NCI-H2227 treated with DMSO at 0.1 percent for 48 hours (cell line): ENCODE measurements around the gene NPPC.

Source experiments
- DNase-seq: peaks from one replicate; lab custom pipeline; 2025; lab: John Stamatoyannopoulos, UW

Gene NPPC

GRCh38 chr2:231935207-231935524 lies 9.0 kb upstream of the NPPC start:
- no peak for DNase-seq

DNA sequence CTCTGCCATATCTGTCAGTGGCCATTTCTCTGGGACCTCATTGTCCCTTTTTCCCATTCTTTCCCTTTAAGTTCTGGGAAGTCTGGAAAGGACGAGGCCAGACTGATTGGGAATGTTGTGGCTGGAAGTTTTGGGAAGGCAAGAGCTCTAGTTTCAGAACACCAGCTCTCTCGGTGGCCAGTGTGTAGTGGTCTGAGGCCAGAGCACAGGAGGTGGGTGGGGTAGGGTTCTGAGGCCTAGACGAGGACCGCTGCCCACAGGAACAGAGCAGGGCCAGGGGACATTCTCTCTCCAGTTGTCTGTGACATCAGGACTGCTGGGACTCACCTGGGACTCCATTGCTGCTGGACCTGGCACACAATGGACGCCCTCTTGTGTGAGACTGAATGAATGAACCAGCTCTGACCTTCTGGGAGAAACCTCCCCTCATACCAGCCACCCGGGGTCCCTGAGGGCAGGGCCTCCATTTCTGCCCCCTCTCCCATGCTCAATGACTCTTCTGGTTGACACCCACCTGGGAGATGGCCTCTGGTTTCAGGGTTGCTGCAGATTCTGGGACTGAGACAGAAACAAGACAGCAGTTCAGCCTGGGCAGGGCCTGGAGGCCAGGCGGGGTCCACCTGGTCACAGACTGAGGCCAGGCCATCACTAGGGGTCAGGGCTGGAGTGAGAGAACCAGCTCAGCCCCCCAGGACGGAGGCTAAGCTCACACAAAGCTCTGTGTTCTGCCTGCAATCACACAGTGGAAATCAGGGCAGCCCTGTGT lies 8.4 kb upstream of the NPPC start:
- DNase-seq, result no peak

GRCh38 chr2:231933916-231934401 lies 7.8 kb upstream of the NPPC start:
- DNase-seq, result no peak

DNA sequence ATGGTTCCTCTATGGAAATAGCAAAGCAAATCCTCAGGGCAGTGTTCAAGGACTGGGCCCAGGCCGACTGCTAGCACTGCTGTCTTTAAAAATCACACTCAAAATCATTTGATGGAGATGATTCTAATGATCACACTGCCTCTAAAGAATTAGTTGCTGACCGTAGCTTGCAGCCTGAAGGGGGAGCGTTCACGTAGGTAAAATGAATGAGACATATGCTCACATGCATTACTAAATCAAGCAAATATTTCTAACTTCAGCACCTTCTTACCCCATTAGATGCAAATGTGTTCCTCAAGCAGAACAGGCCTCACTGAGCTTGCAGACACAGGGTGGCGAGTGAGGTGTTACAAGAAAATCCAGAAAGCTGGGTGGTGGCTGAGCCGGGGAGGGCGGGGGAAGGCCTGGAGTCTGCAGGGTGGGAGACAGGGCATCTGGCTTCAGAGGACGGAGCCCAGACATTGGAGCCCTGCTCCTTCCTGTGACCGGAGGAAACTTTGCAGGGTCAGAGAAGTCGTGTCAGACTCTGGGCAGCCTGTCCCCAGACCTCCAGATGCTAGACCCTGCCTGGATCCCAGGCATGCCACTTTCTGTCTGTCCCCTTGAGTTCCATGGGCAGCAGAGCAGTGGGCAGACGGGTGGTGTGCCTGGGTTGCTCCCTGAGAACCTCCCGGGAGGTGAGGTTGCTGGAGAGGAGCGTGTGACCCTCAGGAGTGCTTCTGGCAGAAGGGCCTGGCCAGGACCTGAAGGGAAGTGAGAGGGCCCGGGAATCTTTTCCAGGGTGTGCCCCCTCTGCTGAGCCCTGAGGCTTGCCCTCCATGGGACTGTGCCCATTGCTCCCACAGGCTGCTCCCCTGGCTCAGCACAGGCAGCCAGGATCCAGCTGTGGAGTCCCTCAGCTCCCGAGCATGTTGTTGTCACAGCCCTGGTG lies 7.1 kb upstream of the NPPC start:
- DNase-seq, result no peak

DNA sequence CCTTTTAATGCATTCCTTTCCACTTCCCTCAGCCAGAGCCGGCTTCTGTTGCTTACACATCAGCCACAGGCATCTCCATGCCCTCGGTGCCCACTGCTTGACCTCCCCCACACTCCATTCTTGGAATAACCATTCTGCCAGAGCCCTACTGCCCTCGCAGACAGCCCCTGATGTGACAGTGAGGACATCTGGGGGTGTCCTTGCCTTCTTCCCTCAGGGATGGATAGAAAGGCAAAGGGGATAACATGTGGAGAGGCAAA lies 6.4 kb upstream of the NPPC start:
- no peak for DNase-seq

- DNase-seq, result no peak
These were observed 5.3 kb upstream of the NPPC start for GRCh38 chr2:231931481-231931915.

DNA sequence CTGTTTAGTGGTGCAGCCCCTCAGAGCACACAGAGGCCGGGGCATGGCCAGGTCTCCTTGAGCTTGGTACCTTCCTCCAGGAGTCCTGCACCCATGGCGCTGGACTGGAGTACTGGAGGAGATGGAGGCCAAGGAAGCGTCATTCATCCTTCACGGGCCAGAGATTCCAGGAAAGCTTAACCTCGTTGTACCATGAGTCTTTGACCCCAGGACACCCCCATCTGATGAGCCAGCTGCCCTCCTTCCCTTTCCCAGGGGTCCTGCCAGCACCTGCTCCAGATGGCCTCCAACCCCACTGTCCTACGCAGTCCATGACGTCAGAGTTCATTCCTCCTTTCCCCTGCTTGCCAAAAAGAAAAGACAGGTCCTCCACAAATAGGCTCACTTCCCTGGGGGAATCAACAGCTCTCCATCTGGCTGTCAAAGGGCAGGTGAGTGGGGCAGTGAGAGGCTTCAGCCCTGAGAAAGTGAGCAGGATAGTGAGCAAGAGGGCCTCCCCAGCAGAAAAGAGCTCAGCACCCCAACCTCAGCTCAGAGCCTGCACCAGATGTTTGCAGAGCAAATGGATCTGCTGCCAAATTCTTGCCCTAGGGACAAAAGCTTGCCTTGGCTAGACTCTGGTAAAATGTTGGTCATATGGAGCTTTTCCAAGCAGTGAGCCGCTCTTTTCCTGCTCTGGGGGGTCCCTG lies 4.5 kb upstream of the NPPC start:
- no peak for DNase-seq

DNA sequence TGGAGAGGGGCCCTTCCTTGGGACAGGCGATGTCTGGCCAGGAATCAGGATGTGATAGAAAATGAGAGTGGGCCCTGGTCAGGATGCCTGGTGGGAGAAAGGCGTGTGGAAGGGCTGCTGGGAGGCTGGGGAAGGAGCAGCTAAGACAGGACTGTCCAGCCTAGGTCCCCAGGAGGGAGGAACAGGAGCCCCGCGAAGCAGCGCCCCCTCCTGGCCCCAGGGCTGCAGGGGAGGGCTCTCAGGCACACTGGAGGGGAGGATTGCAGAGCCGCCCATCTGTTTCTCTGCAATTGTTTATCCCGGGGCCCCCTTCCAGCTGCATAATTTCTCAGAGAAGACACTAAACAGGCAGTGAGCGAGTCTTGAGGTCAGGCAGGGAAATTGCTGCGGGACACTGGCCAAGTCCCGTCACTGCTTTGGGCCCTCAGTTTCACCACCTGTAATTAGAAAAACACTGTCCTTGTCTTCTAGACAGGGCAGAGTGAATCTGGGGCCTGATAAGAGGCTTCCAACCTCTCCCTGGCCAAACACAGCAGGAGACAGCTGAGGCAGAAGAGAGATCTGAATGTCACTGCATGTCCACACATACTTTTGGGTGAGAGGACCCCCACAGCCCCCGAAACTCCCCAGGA lies 3.9 kb upstream of the NPPC start:
- no peak for DNase-seq

- DNase-seq, result no peak
These were observed 2.9 kb upstream of the NPPC start for GRCh38 chr2:231928901-231929725.

DNA sequence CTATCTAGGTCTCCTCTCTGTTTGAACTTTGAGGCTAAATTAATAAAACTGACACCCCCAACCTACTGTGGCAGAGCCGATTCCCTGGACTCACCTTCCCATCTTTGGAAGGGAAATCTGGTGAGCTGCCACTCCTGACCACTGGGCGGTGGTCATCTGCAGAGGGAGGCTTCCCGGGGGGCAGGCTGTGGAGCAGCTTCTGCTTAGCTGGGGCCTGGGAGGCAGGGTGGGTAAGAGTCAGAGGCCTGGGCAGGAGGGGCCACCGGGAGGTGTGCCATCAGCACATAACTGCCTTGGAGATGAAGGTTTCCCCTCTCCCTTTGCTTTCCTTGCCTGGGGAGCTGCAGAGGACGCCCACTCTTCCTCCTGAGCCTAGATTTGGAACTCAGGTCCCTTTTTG lies 2.3 kb upstream of the NPPC start:
- no peak for DNase-seq

GRCh38 chr2:231927566-231927890 lies 1.3 kb upstream of the NPPC start:
- DNase-seq, result no peak

DNA sequence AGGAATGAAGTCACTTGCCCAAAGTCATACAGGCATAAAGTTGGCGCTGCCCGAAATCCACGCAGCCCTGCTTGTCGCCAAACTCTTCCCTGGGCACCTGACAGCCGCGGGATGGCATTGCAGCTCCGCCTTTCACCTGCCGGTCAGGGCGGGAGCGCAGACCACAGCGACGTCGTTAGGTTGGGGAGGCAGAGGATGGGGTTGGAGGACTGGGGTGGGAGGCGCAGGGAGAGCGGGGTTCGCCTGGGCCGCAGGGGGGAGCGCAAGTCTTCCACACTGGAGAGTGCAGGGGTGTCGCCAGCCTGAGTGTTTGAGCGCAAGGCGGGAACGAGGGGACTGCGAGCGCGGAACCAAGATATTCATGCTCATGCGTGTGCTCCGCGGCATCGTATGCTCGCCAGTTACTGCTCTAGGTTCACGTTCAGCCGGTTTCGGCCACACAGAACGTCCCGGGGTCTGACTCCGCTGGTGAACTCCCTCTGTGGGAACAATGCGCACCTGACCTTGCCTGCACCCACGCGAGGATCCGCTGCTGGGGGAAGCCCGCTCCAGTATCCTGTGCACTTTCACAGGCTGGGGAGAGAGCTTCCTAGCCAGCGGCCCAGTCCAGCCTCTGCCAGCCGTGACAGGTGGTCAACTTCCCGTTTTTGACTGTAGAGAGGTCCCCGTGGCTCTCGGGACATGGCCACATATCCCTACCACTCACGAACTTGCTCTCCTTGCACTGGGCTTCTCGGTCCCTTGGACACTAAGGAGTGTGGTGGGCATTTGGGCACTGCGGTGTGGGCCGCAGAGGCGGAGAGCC lies 767 bp upstream of the NPPC start:
- no peak for DNase-seq

- DNase-seq, result peak; percentile 57
These were observed 655 bp downstream of the NPPC start for GRCh38 chr2:231925303-231926179.

DNA sequence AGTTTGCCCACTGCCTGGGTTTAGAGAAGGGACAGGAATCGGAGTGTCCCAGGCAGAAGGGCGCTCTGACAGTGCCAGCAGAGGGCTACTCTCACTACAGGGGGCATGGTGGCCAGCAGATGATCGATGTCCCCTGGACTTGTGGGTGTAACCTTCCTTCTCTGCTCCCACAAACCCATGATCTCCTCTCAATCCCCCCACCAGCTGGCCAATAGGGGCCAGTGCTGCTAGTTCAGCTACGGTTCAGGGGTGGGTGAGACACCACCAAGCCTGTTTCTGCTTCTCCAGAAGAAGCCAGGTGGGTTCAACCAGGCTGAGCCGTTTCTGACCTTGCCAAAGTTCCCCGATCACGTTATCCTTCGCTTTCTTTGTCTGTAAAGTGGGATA lies 1.3 kb downstream of the NPPC start:
- no peak for DNase-seq

- no peak for DNase-seq
These were observed 2.0 kb downstream of the NPPC start for GRCh38 chr2:231923951-231924888.

GRCh38 chr2:231923010-231923344 lies 3.2 kb downstream of the NPPC start:
- DNase-seq, result no peak

DNA sequence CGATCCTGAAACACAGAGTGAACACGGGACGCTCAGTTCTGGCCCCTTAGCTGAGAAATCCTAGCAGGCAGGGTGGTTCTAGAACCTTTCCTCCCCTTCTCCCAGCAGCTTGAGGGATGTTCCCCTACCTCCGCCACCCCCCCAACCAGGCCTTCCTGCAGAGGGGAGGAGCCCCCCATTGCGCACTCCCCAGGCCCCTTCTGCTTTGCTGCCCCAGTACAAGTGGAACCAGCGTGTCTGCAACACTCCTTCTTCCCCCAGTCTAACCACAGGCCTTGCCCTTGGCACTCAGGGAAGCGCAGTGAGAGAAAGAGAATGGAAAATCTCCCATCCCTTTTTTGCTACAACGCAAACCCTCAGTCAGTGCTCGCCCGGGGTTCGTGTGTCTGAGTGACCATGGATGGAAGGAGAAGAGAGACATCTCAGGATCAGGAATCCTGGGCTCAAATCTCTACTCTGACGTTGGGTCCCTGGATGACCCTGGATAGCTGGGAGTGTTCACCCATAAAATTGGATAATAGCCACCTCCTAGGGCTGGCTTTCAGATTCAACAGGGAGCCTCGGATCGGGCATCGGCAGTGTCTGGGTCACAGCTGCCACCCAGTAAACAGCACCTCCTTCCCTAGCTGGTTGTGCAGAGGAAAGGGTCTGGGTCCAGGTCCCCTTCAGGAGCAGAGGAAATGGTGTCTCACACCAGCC lies 3.7 kb downstream of the NPPC start:
- no peak for DNase-seq

GRCh38 chr2:231920795-231921194 lies 5.4 kb downstream of the NPPC start:
- no peak for DNase-seq
